Small intestine (tissue), 7 donors: ENCODE results near the gene SEMA3C. TPM values are rescaled to one million over a fixed set of nuclear protein-coding genes. Genes with fewer than 3 reads are reported as not detected.

Experiments
- DNase-seq, 2 donors: peaks; one replicate each; pipeline versions ENCODE4 v3.0.0 to v3.0.0-alpha.2; 2013
- FAIRE-seq: peaks from 2 replicates; lab custom pipeline; 2012; peaks lifted over from hg19 to GRCh38; lab: Jason Lieb, UNC
- H3K27ac ChIP-seq, 3 donors: one replicate each; pipeline ENCODE4 v1.5.1; 2013; ENCODE audit warnings: low read length in 2 of 3, mild to moderate bottlenecking in 2 of 3, control low read depth in 1 of 3, inconsistent platforms in 1 of 3, low read depth in 1 of 3, moderate library complexity in 1 of 3
- H3K27me3 ChIP-seq, 3 donors: one replicate each; pipeline ENCODE4 v1.6.1; 2013; ENCODE audit warnings: low read length in 3 of 3, inconsistent platforms in 1 of 3; ENCODE audit not compliant: control insufficient read depth in 3 of 3, insufficient read depth in 3 of 3
- H3K36me3 ChIP-seq, 3 donors: one replicate each; pipeline ENCODE4 v1.6.1; 2013; ENCODE audit warnings: low read length in 3 of 3, inconsistent platforms in 1 of 3, low read depth in 1 of 3, mild to moderate bottlenecking in 1 of 3, moderate library complexity in 1 of 3; ENCODE audit not compliant: control insufficient read depth in 3 of 3, insufficient read depth in 2 of 3
- H3K4me1 ChIP-seq, 3 donors: one replicate each; pipeline ENCODE4 v1.6.1; 2013; ENCODE audit warnings: low read length in 2 of 3, inconsistent platforms in 1 of 3, low read depth in 1 of 3, mild to moderate bottlenecking in 1 of 3, moderate library complexity in 1 of 3; ENCODE audit not compliant: control insufficient read depth in 3 of 3, insufficient read depth in 2 of 3
- H3K4me3 ChIP-seq, 3 donors: one replicate each; pipeline ENCODE4 v1.5.1; 2013; ENCODE audit warnings: low read length in 3 of 3, control low read depth in 1 of 3, inconsistent platforms in 1 of 3, low read depth in 1 of 3, mild to moderate bottlenecking in 1 of 3, moderate library complexity in 1 of 3
- H3K9me3 ChIP-seq, 2 donors: one replicate each; pipeline ENCODE4 v1.6.1; 2013; ENCODE audit warnings: low read depth in 1 of 2, low read length in 1 of 2; ENCODE audit not compliant: control insufficient read depth in 2 of 2, insufficient read depth in 1 of 2
- WGBS, 3 donors: extraction: QIAGEN DNeasy Blood & Tissue Kit; methylation state at CpG; one replicate each; pipeline ENCODE4 v1.1.7; 2013; 5-methylcytosine and 5-hydroxymethylcytosine counted together
- polyA plus RNA-seq, 4 donors: library from polyadenylated mRNA; stranded (reverse) in 3 of 4; unstranded in 1 of 4; fragments of 200-250 nt in 3 of 4; fragments of 120-200 nt in 1 of 4; gene quantifications; one replicate each; pipeline versions ENCODE4 v1.2.1 to v1.2.3, GENCODE V29; 2013
- donor health status: healthy with polysubstance abuse.
- donor health status: control.
- donor health status: control.
- donor health status: Bipolar disorder and iron deficiency.
- donor health status: healthy.

SEMA3C gene
- polyA plus RNA-seq, 4 donors, result 1.4 to 70.8 (median 7.6) TPM

- FAIRE-seq, result no peak
- Histone ChIP-seq H3K4me1 (peaks cover 0 to 10% (median 0%) of the 10 kb centered on the region in 3 donors), H3K4me3 (no peak overlapping the region), H3K27ac (no peak overlapping the region), H3K9me3 (no peaks in the 10 kb centered on the region), H3K27me3 (no peaks in the 10 kb centered on the region), H3K36me3 (no peaks in the 10 kb centered on the region)
- 67 to 78% (median 73%) methylated on average over 3 of the region's 3 CpGs for WGBS, 3 donors
- no peak for DNase-seq
Measured at GRCh38 chr7:80847027-80847426, 71.8 kb downstream of the SEMA3C start.

- no peaks in the 10 kb centered on the region for H3K27me3 ChIP-seq
- H3K4me1 ChIP-seq, result peaks cover 0 to 19% (median 2%) of the 10 kb centered on the region in 3 donors
- DNase-seq (no peak), FAIRE-seq (no peak)
- WGBS, 3 donors, result 75 to 90% (median 87%) methylated on average over 5 of the region's 5 CpGs
- H3K4me3 ChIP-seq, result no peak overlapping the region
- H3K36me3 ChIP-seq, result no peaks in the 10 kb centered on the region
- no peak overlapping the region for H3K27ac ChIP-seq
- no peaks in the 10 kb centered on the region for H3K9me3 ChIP-seq
Measured at GRCh38 chr7:80844916-80845315, 73.9 kb downstream of the SEMA3C start.

DNA sequence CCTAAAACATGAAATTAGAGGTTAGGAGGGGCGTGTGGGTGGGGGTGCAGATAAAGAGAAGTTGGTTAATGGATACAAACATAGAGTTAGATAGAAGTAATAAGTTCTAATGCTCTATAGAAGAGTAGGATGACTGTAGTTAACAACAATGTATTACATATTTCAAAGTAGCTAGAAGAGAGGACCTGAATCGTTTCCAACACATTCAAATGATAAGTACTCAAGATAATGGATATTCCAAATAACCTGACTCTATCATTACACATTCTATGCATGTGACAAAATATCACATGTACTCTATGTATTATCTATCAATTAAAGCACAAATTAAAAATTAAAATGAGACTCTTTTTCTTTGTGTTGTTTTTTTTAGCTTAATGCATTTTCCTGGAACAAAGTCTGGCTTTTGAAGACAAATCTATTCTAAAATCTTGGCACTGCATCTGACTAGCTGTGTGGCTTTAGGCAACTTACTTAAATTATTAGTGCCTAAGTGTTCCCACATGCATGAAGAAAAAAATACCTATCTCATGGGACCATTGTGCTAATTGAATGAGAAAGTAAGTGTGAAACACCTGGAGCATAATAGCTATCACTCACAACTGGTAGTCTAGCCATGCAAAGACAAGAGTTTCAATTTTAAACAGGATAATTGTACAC, 75.7 kb downstream of the SEMA3C start:
- Histone ChIP-seq H3K4me1 (peaks cover 0 to 34% (median 5%) of the 10 kb centered on the region in 3 donors), H3K27me3 (no peaks in the 10 kb centered on the region), H3K4me3 (no peak overlapping the region), H3K36me3 (no peaks in the 10 kb centered on the region), H3K27ac (peak overlapping the region in 1 of 3 donors; percentile 8), H3K9me3 (no peaks in the 10 kb centered on the region)
- WGBS, 3 donors, result 41 to 54% (median 42%) methylated on average over 2 of the region's 2 CpGs
- FAIRE-seq (no peak), DNase-seq (no peak)

GRCh38 chr7:80842022-80842790, 76.6 kb downstream of the SEMA3C start:
- H3K27me3 ChIP-seq, result no peaks in the 10 kb centered on the region
- no peaks in the 10 kb centered on the region for H3K9me3 ChIP-seq
- peak overlapping the region in 1 of 3 donors; percentile 77 for H3K27ac ChIP-seq
- peak in 1 of 2 donors; percentile 14 for DNase-seq
- H3K4me3 ChIP-seq, result no peak overlapping the region
- 62 to 82% (median 82%) methylated on average over 4 of the region's 4 CpGs for WGBS, 3 donors
- peaks cover 0 to 31% (median 5%) of the 10 kb centered on the region in 3 donors for H3K4me1 ChIP-seq
- no peaks in the 10 kb centered on the region for H3K36me3 ChIP-seq
- no peak for FAIRE-seq

GRCh38 chr7:80841423-80841955, 77.4 kb downstream of the SEMA3C start:
- Histone ChIP-seq H3K4me1 (peaks cover 0 to 31% (median 5%) of the 10 kb centered on the region in 3 donors), H3K4me3 (peak overlapping the region in 1 of 3 donors; percentile 23), H3K27me3 (no peaks in the 10 kb centered on the region), H3K36me3 (no peaks in the 10 kb centered on the region), H3K27ac (peak overlapping the region in 1 of 3 donors; percentile 77), H3K9me3 (no peaks in the 10 kb centered on the region)
- FAIRE-seq (no peak), DNase-seq (peak in 1 of 2 donors; percentile 17)

DNA sequence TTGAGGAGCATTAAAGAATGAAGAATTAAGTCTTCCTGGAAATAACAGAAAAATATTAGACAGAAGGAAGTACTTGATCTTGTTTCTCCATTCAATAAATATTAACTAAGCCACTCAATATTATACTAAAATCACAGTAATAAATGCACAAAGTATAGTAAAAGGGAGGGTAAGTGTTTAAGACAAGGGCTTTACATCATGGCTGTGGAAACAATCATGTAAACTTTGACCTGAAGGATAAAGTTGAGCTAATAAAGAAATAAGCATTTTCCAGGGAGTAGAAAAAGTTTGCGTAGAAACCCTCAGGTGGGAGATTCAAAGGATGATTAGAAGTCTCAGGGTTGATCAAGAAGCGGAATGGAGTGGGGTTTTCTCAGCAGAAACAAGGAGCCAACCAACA, 78.2 kb downstream of the SEMA3C start:
- Histone ChIP-seq H3K4me3 (peak overlapping the region in 1 of 3 donors; percentile 23), H3K27ac (peak overlapping the region in 1 of 3 donors; percentile 77)
- no peak for FAIRE-seq

DNA sequence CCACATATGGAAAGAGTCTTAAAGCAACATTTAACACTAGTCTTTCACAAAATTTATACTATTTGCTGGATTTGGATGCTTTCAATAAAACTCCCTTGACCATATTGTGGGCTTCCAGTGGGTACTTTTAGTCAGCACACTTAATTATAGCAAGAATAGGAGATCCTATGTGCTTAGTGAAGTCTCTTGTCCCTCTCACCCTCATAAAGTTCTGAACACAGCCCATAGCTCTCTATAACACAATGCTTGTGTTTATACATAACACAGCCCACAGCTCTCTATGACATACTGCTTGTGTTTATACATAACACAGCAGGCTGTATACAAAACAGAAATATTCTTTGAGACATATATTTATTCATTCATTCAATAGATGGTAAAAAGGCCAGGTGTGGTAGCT, 79.0 kb downstream of the SEMA3C start:
- Histone ChIP-seq H3K9me3 (no peaks in the 10 kb centered on the region), H3K27ac (peak overlapping the region in 1 of 3 donors; percentile 77), H3K36me3 (no peaks in the 10 kb centered on the region), H3K27me3 (no peaks in the 10 kb centered on the region), H3K4me1 (peaks cover 0 to 31% (median 5%) of the 10 kb centered on the region in 3 donors), H3K4me3 (peak overlapping the region in 2 of 3 donors; percentile 10 to 15)
- FAIRE-seq, result no peak
- DNase-seq, result no peak

More for the DNA sequence above, 78.2 kb downstream of the SEMA3C start:
- peaks cover 0 to 31% (median 5%) of the 10 kb centered on the region in 3 donors for H3K4me1 ChIP-seq
- no peaks in the 10 kb centered on the region for H3K27me3 ChIP-seq
- H3K9me3 ChIP-seq, result no peaks in the 10 kb centered on the region
- no peaks in the 10 kb centered on the region for H3K36me3 ChIP-seq
- 10 to 62% (median 47%) methylated on average over 2 of the region's 2 CpGs for WGBS, 3 donors
- DNase-seq, result peak; percentile 70 to 82

DNA sequence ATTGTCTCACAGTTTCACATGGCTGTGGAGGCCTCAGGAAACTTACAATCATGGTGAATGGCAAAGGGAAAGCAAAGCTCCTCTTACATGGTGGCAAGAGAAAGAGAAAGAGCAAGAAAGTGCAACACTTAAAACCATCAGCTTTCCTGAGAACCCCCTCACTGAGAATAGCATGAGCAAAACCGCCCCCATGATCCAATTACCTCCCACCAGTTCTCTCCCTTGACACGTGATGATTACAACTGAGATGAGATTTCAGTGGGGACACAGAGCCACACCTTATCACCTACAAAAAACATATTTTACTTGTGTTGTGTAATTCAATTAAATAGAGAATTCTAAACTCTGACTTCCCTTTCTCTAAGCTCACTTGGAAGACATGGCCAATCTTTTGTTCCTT, 80.2 kb downstream of the SEMA3C start:
- Histone ChIP-seq H3K27me3 (no peaks in the 10 kb centered on the region), H3K9me3 (no peaks in the 10 kb centered on the region)
- WGBS, 3 donors, result 47 to 75% (median 56%) methylated on average over 2 of the region's 2 CpGs

More for the DNA sequence above, 80.2 kb downstream of the SEMA3C start:
- FAIRE-seq (no peak), DNase-seq (no peak)
- no peaks in the 10 kb centered on the region for H3K36me3 ChIP-seq
- H3K27ac ChIP-seq, result peak overlapping the region in 1 of 3 donors; percentile 77
- H3K4me1 ChIP-seq, result peaks cover 0 to 31% (median 5%) of the 10 kb centered on the region in 3 donors
- no peak overlapping the region for H3K4me3 ChIP-seq
